K562 (cell line): ENCODE data around the gene PRKG1. TPM values are rescaled to one million over a fixed set of nuclear protein-coding genes. Genes with fewer than 3 reads are reported as not detected.

Experiments used
- ATAC-seq: fragments of 200-7000 bp; cut with Tn5 transposase; 3 replicates; pipeline ENCODE4 v1.9.1; 2020; ENCODE audit warnings: moderate library complexity
- BruUV-seq: library from RNA; stranded (reverse); fragments of 400-500 nt; replicated peaks from 2 replicates; lab custom pipeline; 2021; lab: Mats Ljungman, UMichigan
- CTCF ChIA-PET: fragments of 300-600 bp; formaldehyde crosslinking; extraction: SDS; loops from one replicate; lab custom pipeline; 2021; ENCODE audit warnings: low intra/inter-chr PET ratio; lab: Yijun Ruan, JAX
- POLR2A ChIA-PET: fragments of 300-600, 350-650 bp; sonication (Branson Sonifier 250); formaldehyde crosslinking; extraction: SDS; loops from one replicate; lab custom pipeline; 2021; ENCODE audit warnings: antibody characterized with exemption, inconsistent platforms; lab: Yijun Ruan, JAX
- DNase-seq, 4 experiments: peaks; one replicate each; pipeline versions ENCODE4 v3.0.0 to v3.0.0-alpha.2; 2011 to 2018; ENCODE audit warnings: low spot score in 3 of 4, mixed read lengths in 3 of 4; ENCODE audit errors: extremely low read depth in 1 of 4
- FAIRE-seq: peaks from 2 replicates; lab custom pipeline; 2011; peaks lifted over from hg19 to GRCh38; lab: Jason Lieb, UNC
- H2AFZ ChIP-seq: 2 replicates; pipeline ENCODE4 v1.6.0; 2011; ENCODE audit warnings: low read depth, low read length, control low read depth, inconsistent platforms
- H3K27ac ChIP-seq: fragments of 200-600 bp; 3 replicates; pipeline ENCODE4 v1.8.0; 2011; ENCODE audit warnings: low read depth, mild to moderate bottlenecking, control low read depth, inconsistent platforms, low read length, moderate library complexity, mixed read lengths; ENCODE audit errors: extremely low read depth
- H3K27me3 ChIP-seq, 2 experiments: fragments of 300-600 bp in 1 of 2; 2 replicates in 1 of 2; 3 replicates in 1 of 2; pipeline versions ENCODE4 v1.6.0 to v1.8.0; 2011; ENCODE audit warnings: inconsistent platforms in 2 of 2, low read length in 2 of 2, mild to moderate bottlenecking in 1 of 2, mixed read lengths in 1 of 2, moderate library complexity in 1 of 2; ENCODE audit not compliant: control insufficient read depth in 2 of 2, insufficient read depth in 2 of 2
- H3K36me3 ChIP-seq: fragments of 300-600 bp; 3 replicates; pipeline ENCODE4 v1.8.0; 2011; ENCODE audit warnings: mild to moderate bottlenecking, low read length, inconsistent platforms; ENCODE audit not compliant: control insufficient read depth, insufficient read depth
- H3K4me1 ChIP-seq, 2 experiments: fragments of 200-600 bp in 1 of 2; replicated peaks in 1 of 2; 2 replicates in 1 of 2; 3 replicates in 1 of 2; pipeline versions ENCODE4 v1.5.1 to v1.8.0; 2011; ENCODE audit warnings: inconsistent platforms in 2 of 2, low read length in 2 of 2, mild to moderate bottlenecking in 1 of 2, mixed read lengths in 1 of 2, moderate library complexity in 1 of 2; ENCODE audit not compliant: control insufficient read depth in 2 of 2, insufficient read depth in 2 of 2
- H3K4me2 ChIP-seq: 2 replicates; pipeline ENCODE4 v1.6.1; 2011; ENCODE audit warnings: low read length, control low read depth, inconsistent platforms, mixed read lengths; ENCODE audit not compliant: insufficient read depth
- H3K4me3 ChIP-seq: fragments of 200-600 bp; sonication (generic), shearing (Covaris generic); 2 replicates; pipeline ENCODE4 v1.5.1; 2016; ENCODE audit warnings: control low read depth, inconsistent platforms
- H3K79me2 ChIP-seq: fragments of 200-600 bp; 3 replicates; pipeline ENCODE4 v1.8.0; 2011; ENCODE audit warnings: low read length, inconsistent platforms; ENCODE audit not compliant: control insufficient read depth, insufficient read depth
- H3K9ac ChIP-seq, 2 experiments: 2 replicates each; pipeline versions ENCODE4 v1.6.0 to v1.6.1; 2011; ENCODE audit warnings: low read depth in 2 of 2, low read length in 2 of 2, control low read depth in 1 of 2, inconsistent platforms in 1 of 2, mild to moderate bottlenecking in 1 of 2, mixed read lengths in 1 of 2; ENCODE audit not compliant: insufficient read depth in 1 of 2
- H3K9me1 ChIP-seq: one replicate; pipeline ENCODE4 v1.6.0; 2011; ENCODE audit warnings: inconsistent platforms, mild to moderate bottlenecking, low read length, moderate library complexity; ENCODE audit not compliant: control insufficient read depth, insufficient read depth
- H3K9me3 ChIP-seq: replicated peaks from 2 replicates; pipeline ENCODE4 v1.5.1; 2011; ENCODE audit warnings: low read depth, low read length, inconsistent platforms; ENCODE audit not compliant: control insufficient read depth, insufficient read depth
- H4K20me1 ChIP-seq: replicated peaks from 2 replicates; pipeline ENCODE4 v1.6.1; 2011; ENCODE audit warnings: low read length, inconsistent platforms, mixed read lengths; ENCODE audit not compliant: control insufficient read depth, insufficient read depth
- ETS1 ChIP-seq: conservative IDR thresholded peaks from 2 replicates; pipeline ENCODE4 v1.6.1; 2011; ENCODE audit warnings: low read depth, mild to moderate bottlenecking, low read length; ENCODE audit not compliant: control insufficient read depth
- LEF1 ChIP-seq: fragments of 450-650 bp; IDR thresholded peaks from 2 replicates; pipeline ENCODE4 v1.6.1; 2016; ENCODE audit warnings: mild to moderate bottlenecking
- TAL1 ChIP-seq: fragments of 450-650 bp; IDR thresholded peaks from 2 replicates; pipeline ENCODE4 v1.6.1; 2016; ENCODE audit warnings: mild to moderate bottlenecking
- TCF3 ChIP-seq: sonication (generic); formaldehyde crosslinking; IDR thresholded peaks from 2 replicates; pipeline ENCODE4 v1.4.0; 2020; ENCODE audit warnings: mild to moderate bottlenecking, missing genetic modification reagents
- TEAD2 ChIP-seq: fragments of 450-650 bp; IDR thresholded peaks from 2 replicates; pipeline ENCODE4 v1.6.1; 2016; ENCODE audit warnings: missing genetic modification characterization, control low read depth, missing compliant biosample characterization
- TRIM28 ChIP-seq: fragments of 450-650 bp; IDR thresholded peaks from 2 replicates; pipeline ENCODE4 v1.6.1; 2017
- ZNF263 ChIP-seq: sonication (generic); formaldehyde crosslinking; IDR thresholded peaks from 2 replicates; pipeline ENCODE4 v1.8.0; 2022; ENCODE audit warnings: mild to moderate bottlenecking, missing genetic modification reagents, borderline replicate concordance
- ZNF699 ChIP-seq: fragments of 250-450 bp; sonication (Bioruptor Pico); IDR thresholded peaks from 2 replicates; pipeline ENCODE4 v1.8.0; 2021; ENCODE audit warnings: mild to moderate bottlenecking, moderate library complexity; ENCODE audit not compliant: insufficient replicate concordance
- WGBS: fragments of 100-300 bp; shearing (Covaris generic); methylation state at CpG from one replicate; pipeline ENCODE4 v1.1.6; 2016; ENCODE audit warnings: low coverage, mixed read lengths; ENCODE audit not compliant: insufficient coverage; ENCODE audit errors: missing lambda C conversion rate; 5-methylcytosine and 5-hydroxymethylcytosine counted together
- in situ Hi-C: fragments of 300-500 bp; cut with MboI; formaldehyde crosslinking; loops from 4 replicates; pipeline ENCODE4 v1.15.0; 2018; ENCODE audit warnings: inconsistent platforms, mixed read lengths
- intact Hi-C: fragments of 100-400 bp; cut with micrococcal nuclease; formaldehyde crosslinking; loops from 2 replicates; pipeline ENCODE4 v1.14.2; 2022
- polyA plus RNA-seq, 8 experiments: library from polyadenylated mRNA; depleted of rRNA in 4 of 8; stranded (reverse) in 5 of 8; unstranded in 3 of 8; fragments of >200 nt; fragmentation: Nextera tagmentation in 2 of 8; fragmentation: Illumina TruSeq in 1 of 8; extraction: Ambion mirVana in 2 of 8; extraction: Trizol in 1 of 8; gene quantifications; 2 replicates each; pipeline versions ENCODE4 v1.2.1 to v1.2.3, GENCODE V29; 2011 to 2014; ENCODE audit warnings: inconsistent platforms in 1 of 8, missing spikeins in 1 of 8
- total RNA-seq, 7 experiments: library from RNA; depleted of rRNA in 6 of 7; stranded (reverse); fragments of >200 nt in 6 of 7; fragmentation: Illumina TruSeq in 2 of 7; extraction: Trizol in 2 of 7; gene quantifications; 2 replicates each; pipeline versions ENCODE4 v1.2.1 to v1.2.3, GENCODE V29; 2011 to 2021; ENCODE audit warnings: low replicate concordance in 1 of 7
- TF ChIP-seq, protein P1 (sequence below): IDR thresholded peaks from 2 replicates; pipeline ENCODE4 v1.6.1; 2016; ENCODE audit warnings: missing genetic modification characterization, missing compliant biosample characterization

Gene PRKG1
- total and polyA plus RNA-seq, 9 of the 15 experiments (the other 6 are each of a cell fraction or from before 2014, with no cell fraction given): 0.22 TPM; not detected in 8

GRCh38 chr10:51302316-51302715 is 228.0 kb downstream of the PRKG1 start:
- Histone ChIP-seq H3K4me2 (no peak overlapping the region), H3K9ac (no peak overlapping the region), H3K9me3 (no peaks in the 10 kb centered on the region; the same call in none of the 2 replicates), H2AFZ (no peak overlapping the region), H3K4me3 (no peak overlapping the region), H3K9me1 (no peaks in the 10 kb centered on the region), H3K79me2 (no peaks in the 10 kb centered on the region), H3K27me3 (no peaks in the 10 kb centered on the region), H3K36me3 (no peaks in the 10 kb centered on the region)
- 0% methylated on average over 1 of the region's 1 CpG for WGBS
- intact Hi-C loops: no loop called here
- FAIRE-seq: no peak
- no peak for TF ChIP-seq ZNF699
- no peak for TF ChIP-seq TEAD2 (tag)
- TF ChIP-seq ETS1: no peak
- TF ChIP-seq TAL1: no peak
- no peak for TF ChIP-seq TCF3 (CRISPR knock-in tag)
- no peak for TF ChIP-seq TRIM28
- TF ChIP-seq LEF1: no peak
- no peak for TF ChIP-seq ZNF263 (CRISPR knock-in tag)
- TF ChIP-seq, protein P1, sequence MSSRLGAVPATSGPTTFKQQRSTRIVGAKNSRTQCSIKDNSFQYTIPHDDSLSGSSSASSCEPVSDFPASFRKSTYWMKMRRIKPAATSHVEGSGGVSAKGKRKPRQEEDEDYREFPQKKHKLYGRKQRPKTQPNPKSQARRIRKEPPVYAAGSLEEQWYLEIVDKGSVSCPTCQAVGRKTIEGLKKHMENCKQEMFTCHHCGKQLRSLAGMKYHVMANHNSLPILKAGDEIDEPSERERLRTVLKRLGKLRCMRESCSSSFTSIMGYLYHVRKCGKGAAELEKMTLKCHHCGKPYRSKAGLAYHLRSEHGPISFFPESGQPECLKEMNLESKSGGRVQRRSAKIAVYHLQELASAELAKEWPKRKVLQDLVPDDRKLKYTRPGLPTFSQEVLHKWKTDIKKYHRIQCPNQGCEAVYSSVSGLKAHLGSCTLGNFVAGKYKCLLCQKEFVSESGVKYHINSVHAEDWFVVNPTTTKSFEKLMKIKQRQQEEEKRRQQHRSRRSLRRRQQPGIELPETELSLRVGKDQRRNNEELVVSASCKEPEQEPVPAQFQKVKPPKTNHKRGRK (tag): no peak
- TF ChIP-seq, all 486 proteins: peak for 0
- CTCF ChIA-PET: no interaction called here
- Histone ChIP-seq H3K27ac (no peak overlapping the region), H3K4me1 (no peaks in the 10 kb centered on the region), H4K20me1 (no peaks in the 10 kb centered on the region)
- DNase-seq (no peak), ATAC-seq (no peak)
- BruUV-seq: no TSS peak
- in situ Hi-C loops: no loop called here
- POLR2A ChIA-PET: interaction anchor here (1.1 to 1.4 kb wide), 2 partner anchors 10 to 12 kb away, joined by 3 read pairs; no protein-coding TSS in a partner anchor
